MM.1S (cell line): ENCODE measurements around the gene TUBB4B.

ENCODE experiments used
- CTCF ChIP-seq: fragments of 300-600 bp; sonication (generic); IDR thresholded peaks from 2 replicates; pipeline ENCODE4 v1.5.1; 2016; ENCODE audit warnings: antibody characterized with exemption, low read length, mixed read lengths
- EZH2 ChIP-seq: fragments of 300-600 bp; sonication (generic); optimal IDR thresholded peaks from 2 replicates; pipeline ENCODE3; 2017; ENCODE audit warnings: low read depth, mild to moderate bottlenecking, antibody characterized with exemption, low read length, mixed read lengths

- TF ChIP-seq CTCF (no peak), EZH2 (no peak)
These were observed 30.6 kb downstream of the TUBB4B start for GRCh38 chr9:137271696-137272076.
